ENCODE results near the gene KRTAP4-7.
"Not testable (repeated sequence)": the region's sequence is repeated elsewhere in the genome, so short reads cannot be mapped to it uniquely, and the experiment has no call there.

DNA sequence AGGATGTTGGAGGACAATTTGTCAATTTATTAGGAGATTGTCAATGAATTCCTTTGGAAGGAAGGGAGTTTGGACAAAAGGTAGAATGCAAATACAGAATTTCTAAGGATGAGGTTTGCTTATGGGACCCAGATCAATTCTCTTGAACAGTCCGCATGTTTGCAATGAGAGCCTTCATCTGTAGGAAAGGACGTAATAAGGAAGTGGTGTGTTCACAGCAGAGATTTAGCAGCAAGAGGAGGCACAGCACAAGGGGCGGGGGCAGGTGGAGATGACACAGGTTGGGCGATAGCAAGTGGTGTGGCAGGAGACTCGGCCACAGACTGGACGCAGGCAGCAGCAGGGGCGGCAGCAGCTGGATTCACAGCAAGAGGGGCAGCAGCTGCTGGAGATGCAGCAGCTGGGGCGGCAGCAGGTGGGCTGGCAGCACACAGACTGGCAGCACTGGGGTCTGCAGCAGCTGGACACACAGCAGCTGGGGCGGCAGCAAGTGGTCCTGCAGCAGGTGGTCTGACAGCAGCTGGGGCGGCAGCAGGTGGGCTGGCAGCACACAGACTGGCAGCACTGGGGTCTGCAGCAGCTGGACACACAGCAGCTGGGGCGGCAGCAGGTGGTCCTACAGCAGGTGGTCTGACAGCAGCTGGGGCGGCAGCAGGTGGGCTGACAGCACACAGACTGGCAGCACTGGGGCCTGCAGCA, 39.5 kb downstream of the KRTAP4-7 start:
- TF ChIP-seq, protein P1, sequence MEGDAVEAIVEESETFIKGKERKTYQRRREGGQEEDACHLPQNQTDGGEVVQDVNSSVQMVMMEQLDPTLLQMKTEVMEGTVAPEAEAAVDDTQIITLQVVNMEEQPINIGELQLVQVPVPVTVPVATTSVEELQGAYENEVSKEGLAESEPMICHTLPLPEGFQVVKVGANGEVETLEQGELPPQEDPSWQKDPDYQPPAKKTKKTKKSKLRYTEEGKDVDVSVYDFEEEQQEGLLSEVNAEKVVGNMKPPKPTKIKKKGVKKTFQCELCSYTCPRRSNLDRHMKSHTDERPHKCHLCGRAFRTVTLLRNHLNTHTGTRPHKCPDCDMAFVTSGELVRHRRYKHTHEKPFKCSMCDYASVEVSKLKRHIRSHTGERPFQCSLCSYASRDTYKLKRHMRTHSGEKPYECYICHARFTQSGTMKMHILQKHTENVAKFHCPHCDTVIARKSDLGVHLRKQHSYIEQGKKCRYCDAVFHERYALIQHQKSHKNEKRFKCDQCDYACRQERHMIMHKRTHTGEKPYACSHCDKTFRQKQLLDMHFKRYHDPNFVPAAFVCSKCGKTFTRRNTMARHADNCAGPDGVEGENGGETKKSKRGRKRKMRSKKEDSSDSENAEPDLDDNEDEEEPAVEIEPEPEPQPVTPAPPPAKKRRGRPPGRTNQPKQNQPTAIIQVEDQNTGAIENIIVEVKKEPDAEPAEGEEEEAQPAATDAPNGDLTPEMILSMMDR (IDR thresholded peaks at IDR 0.05; ENCODE audit: low read depth, low read length): not testable (repeated sequence)
- TF ChIP-seq, protein P2, sequence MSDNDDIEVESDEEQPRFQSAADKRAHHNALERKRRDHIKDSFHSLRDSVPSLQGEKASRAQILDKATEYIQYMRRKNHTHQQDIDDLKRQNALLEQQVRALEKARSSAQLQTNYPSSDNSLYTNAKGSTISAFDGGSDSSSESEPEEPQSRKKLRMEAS (IDR thresholded peaks at IDR 0.05; ENCODE audit: low read depth, low read length): not testable (repeated sequence)
- TF ChIP-seq POLR2A (IDR thresholded peaks at IDR 0.05; ENCODE audit: extremely low read depth, insufficient read length): not testable (repeated sequence)
